ENCODE data around the gene LMBR1L.

The LMBR1L gene

DNA sequence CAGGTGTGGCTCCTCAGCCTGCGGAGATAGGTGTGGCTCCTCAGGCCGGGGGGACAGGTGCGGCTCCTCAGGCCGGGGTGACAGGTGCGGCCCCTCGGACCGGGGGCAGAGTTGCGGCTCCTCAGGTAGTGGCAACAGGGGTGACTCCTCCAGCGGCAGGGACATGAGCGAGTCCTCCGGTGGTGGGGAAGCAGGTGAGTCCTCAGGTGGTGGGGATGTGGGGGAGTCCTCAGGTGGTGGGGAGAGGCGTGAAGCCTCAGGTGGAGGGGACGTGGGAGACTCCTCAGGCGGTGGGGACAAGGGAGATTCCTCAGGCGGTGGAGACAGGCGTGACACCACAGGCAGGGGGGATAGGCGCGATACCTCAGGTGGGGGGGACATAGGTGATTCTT lies 59.3 kb downstream of the LMBR1L start:
- DNase-seq = no peak

DNA sequence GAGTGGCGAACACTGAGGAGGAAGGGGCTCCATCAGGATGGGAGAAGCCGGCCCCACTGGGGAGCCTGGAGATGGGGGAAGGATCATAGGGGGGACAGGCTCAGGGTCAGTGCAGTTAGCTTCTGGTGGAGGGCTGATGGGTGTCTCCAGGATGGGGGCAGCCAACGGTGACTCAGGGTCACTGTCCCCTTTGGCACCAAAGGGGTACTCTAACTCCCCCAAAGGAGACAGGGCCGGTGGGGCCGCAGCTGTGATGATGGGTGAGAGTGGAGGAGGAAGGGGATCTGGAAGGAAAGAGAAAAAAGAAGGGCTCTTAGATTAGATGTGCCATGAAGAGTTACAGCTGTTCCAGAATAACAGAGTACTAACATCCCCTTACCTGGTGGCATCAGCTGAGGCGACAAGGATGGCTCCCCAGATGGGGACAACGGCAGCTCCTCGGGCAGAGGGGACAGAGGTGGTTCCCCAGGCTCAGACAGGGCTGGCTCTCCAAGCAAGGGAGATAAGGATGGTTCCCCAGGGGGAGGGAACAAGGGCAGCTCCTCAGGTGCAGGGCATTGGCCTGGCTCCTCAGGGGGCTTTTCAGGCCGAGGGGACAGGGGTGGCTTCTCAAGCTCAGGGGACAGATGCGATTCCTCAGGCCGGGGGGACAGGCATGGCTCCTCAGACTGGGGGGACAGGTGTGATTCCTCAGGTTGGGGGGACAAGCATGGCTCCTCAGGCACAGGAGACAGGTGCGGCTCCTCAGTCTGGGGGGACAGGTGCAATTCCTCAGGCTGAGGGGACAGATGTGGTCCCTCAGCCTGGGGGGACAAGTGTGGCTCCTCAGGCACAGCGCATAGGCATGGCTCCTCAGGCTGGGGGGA lies 59.9 kb downstream of the LMBR1L start:
- DNase-seq = no peak

DNA sequence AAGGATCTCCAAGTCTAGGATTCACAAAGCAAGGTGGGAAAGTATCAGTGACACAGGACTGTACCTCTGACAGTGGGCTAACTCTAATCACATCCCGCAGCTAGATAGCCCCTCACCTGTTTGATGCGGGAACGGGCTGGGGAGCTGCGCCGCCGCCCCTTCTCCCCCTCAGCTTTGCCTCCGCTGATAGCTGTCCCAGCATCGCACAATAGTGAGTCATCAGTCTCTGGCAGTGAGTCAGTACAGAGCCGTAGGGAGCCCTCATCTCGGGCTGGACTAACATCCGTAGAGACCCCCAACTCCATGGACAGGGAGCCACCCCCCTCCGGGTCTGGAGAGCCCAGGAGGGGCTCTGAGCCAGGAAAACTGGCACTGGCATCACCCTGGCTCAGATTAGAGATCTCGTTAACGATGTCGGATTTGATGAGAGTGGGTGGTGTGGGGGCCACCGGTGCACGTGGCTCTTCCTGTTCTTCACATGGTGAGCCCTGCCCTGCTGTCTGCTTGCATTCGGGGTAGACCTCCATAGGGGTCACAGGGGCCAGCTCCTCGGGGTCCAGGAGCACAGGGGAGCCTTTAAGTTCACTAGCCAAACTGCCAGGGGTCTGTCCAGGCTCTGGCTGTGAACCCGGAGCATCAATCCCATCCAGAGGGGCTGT lies 61.0 kb downstream of the LMBR1L start:
- DNase-seq = no peak

DNA sequence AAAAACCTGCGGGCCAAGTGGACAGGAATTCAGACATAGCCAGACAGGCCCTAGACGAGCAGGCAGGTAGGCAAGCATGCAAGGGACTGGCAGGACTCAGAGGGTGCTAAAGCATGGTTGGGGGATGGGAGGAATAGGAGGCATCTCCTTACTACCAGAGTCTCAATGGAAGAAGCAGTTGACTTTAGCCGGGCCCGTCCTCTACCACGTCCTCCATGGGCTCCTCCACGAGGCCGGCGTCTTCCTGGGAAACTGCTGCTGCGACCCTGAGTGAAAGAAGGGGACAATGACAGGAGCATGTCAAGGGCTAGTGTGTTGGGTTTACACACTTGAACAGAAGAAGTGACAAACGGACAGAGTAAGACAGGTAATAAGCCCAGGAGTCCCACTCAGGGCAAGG lies 61.7 kb downstream of the LMBR1L start:
- DNase-seq = no peak

Data from midbrain (tissue), 1 donor.